ENCODE results near the gene N4BP2L2.

DNA sequence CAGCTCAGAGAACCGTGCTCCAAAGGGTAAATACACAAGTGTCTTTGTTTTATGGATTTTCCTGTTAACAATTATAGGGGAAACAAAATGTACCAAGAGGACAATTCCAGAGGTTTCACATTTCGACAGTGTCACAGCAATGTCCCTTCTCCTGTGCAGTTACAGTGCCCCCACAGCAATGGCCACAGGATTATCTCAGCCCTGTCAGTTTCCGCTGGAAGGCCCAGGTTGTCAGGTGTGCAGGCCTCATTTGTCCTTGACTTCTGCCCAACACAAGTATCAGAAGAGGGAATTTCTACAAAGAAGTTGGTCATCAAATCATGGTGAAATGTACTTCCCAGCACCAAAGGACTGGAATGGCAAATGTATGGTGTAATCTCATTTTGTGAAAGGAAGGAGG lies 11.2 kb upstream of the N4BP2L2 start:
- no peak for TF ChIP-seq EZH2phosphoT487 (IDR thresholded peaks at IDR 0.05; ENCODE audit: insufficient read depth, low read depth)
- no peak for TF ChIP-seq EZH2 (IDR thresholded peaks at IDR 0.05; ENCODE audit: insufficient read depth, poor library complexity, severe bottlenecking)

Measured in GM23248 (cell line).